Esophagus muscularis mucosa (tissue), 4 donors: ENCODE data around the gene AGPAT4. TPM values are rescaled to one million over a fixed set of nuclear protein-coding genes. Genes with fewer than 3 reads are reported as not detected.

ENCODE experiments used
- DNase-seq: peaks from one replicate; pipeline ENCODE4 v3.0.0-alpha.2; 2017; ENCODE audit errors: extremely low spot score
- H3K27ac ChIP-seq, 4 donors: fragments of 200-600 bp; sonication (generic); replicated peaks in 1 of 4; 1 replicate in 3 of 4; 2 replicates in 1 of 4; pipeline ENCODE4 v1.5.1; 2016 to 2019; ENCODE audit warnings: mild to moderate bottlenecking in 1 of 4
- H3K27me3 ChIP-seq, 4 donors: fragments of 200-600 bp; sonication (generic); one replicate each; pipeline versions ENCODE4 v1.5.1 to v1.6.0; 2016 to 2019
- H3K36me3 ChIP-seq, 4 donors: fragments of 200-600 bp; sonication (generic); one replicate each; pipeline ENCODE4 v1.5.1; 2016 to 2019
- H3K4me1 ChIP-seq, 4 donors: fragments of 200-600 bp; sonication (generic); one replicate each; pipeline ENCODE4 v1.5.1; 2016 to 2019
- H3K4me3 ChIP-seq, 4 donors: fragments of 200-600 bp; sonication (generic); 1 replicate in 2 of 4; 2 replicates in 2 of 4; pipeline ENCODE4 v1.5.1; 2016 to 2019; ENCODE audit warnings: mild to moderate bottlenecking in 4 of 4, moderate library complexity in 1 of 4
- H3K9me3 ChIP-seq, 4 donors: fragments of 200-600 bp; sonication (generic); 1 replicate in 3 of 4; 2 replicates in 1 of 4; pipeline ENCODE4 v1.5.1; 2016 to 2019
- EP300 ChIP-seq: sonication (generic); formaldehyde crosslinking; IDR thresholded peaks from one replicate; pipeline ENCODE4 v1.6.1; 2017; ENCODE audit warnings: antibody characterized with exemption
- POLR2A ChIP-seq: fragments of 450-650 bp; IDR thresholded peaks from one replicate; pipeline ENCODE4 v1.6.1; 2017; ENCODE audit warnings: antibody characterized with exemption, moderate library complexity, mild to moderate bottlenecking, low read depth
- POLR2AphosphoS5 ChIP-seq, 2 donors: sonication (generic); formaldehyde crosslinking; IDR thresholded peaks; one replicate each; pipeline ENCODE4 v1.6.1; 2017; ENCODE audit warnings: antibody characterized with exemption in 2 of 2
- WGBS: methylation state at CpG from one replicate; pipeline ENCODE4 v1.1.5; 2018; 5-methylcytosine and 5-hydroxymethylcytosine counted together
- intact Hi-C: fragments of 100-400 bp; cut with DNase I; formaldehyde crosslinking; loops from one replicate; pipeline ENCODE4 v1.15.1; 2023
- total RNA-seq, 4 donors: library from RNA; depleted of rRNA; stranded (reverse); fragments of >200 nt; gene quantifications; one replicate each; pipeline versions ENCODE4 v1.1.0 to v1.2.1, GENCODE V29; 2016
- TF ChIP-seq, protein P1 (sequence below), 3 experiments: fragments of 200-600 bp in 2 of 3; fragments of 450-650 bp in 1 of 3; sonication (generic) in 2 of 3; IDR thresholded peaks; one replicate each; pipeline ENCODE4 v1.5.1; 2017 to 2019; ENCODE audit warnings: antibody characterized with exemption in 3 of 3, mild to moderate bottlenecking in 2 of 3, moderate library complexity in 1 of 3

Gene AGPAT4
- total RNA-seq, 4 donors from 2014 or later = 7.9 to 12.6 (median 10.0) TPM

DNA sequence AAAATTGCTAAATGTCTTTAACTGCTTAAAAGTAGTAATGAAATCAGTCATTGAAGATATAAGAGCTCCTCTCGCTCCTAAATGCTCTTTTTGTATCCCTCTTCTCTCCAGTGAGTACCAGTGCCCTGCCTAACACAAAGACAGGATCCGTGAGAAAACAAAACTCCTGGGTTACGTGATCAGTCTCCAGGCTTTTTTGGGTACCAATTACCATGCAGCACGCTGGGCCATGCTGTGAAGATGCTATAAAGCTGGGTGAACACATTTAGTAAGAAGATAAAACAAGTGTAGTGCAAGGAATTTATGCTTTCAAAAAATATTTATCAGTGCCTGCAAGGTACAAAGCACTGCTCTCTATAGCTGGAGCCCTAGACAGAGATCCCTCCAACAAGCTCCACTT lies 66.7 kb downstream of the AGPAT4 start:
- H3K36me3 ChIP-seq = no peaks in the 10 kb centered on the region

DNA sequence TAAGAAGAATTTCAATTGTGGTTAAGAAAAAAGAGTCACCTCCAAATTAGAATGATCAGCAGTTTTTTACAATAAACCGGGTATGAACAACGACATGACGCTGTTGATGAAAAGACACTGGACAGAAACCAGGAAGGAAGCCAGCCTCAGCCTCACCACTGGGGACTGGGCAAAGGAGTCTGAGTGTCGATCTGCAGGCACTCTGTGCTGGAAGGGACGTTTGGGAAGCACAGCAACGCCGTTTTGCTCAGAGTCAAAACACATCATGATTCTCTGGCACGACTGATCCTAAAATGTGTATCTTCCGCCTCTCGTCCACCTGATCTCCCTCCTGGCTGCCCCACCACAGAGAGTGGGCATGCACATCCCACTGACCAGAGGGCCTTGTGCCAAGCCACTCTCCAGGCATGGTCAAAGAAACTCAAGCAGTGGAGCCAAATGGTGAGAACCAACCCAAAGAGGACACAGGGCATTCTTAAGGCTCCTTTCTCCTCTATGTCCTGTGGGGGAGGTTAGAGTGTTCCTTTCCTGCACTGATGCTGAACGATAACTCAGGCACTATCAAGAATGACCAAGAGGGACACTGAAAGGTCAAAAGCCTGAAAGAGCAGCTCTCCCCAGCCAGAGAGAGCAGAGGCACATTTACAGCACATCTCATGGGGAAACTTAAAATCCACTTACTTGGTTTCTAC lies 68.8 kb downstream of the AGPAT4 start:
- 59% methylated on average over 11 of the region's 11 CpGs for WGBS
- H3K4me3 ChIP-seq = no peak overlapping the region
- intact Hi-C loops = no loop called here
- H3K9me3 ChIP-seq = no peaks in the 10 kb centered on the region
- no peak overlapping the region for H3K27ac ChIP-seq
- H3K4me1 ChIP-seq = peaks cover 0 to 11% (median 9%) of the 10 kb centered on the region in 4 donors
- peak; percentile 64 for DNase-seq
- no peaks in the 10 kb centered on the region for H3K36me3 ChIP-seq
- no peak for TF ChIP-seq EP300
- TF ChIP-seq POLR2AphosphoS5 (IDR thresholded peaks at IDR 0.05) = no peak
- TF ChIP-seq, protein P1, sequence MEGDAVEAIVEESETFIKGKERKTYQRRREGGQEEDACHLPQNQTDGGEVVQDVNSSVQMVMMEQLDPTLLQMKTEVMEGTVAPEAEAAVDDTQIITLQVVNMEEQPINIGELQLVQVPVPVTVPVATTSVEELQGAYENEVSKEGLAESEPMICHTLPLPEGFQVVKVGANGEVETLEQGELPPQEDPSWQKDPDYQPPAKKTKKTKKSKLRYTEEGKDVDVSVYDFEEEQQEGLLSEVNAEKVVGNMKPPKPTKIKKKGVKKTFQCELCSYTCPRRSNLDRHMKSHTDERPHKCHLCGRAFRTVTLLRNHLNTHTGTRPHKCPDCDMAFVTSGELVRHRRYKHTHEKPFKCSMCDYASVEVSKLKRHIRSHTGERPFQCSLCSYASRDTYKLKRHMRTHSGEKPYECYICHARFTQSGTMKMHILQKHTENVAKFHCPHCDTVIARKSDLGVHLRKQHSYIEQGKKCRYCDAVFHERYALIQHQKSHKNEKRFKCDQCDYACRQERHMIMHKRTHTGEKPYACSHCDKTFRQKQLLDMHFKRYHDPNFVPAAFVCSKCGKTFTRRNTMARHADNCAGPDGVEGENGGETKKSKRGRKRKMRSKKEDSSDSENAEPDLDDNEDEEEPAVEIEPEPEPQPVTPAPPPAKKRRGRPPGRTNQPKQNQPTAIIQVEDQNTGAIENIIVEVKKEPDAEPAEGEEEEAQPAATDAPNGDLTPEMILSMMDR (IDR thresholded peaks at IDR 0.05) = no peak
- TF ChIP-seq POLR2A = no peak
- H3K27me3 ChIP-seq = no peaks in the 10 kb centered on the region

More for the DNA sequence above, 66.7 kb downstream of the AGPAT4 start:
- DNase-seq = no peak
- H3K4me3 ChIP-seq = no peak overlapping the region
- TF ChIP-seq POLR2AphosphoS5 (IDR thresholded peaks at IDR 0.05) (no peak), EP300 (no peak), POLR2A (no peak)
- TF ChIP-seq, protein P1 (IDR thresholded peaks at IDR 0.05) = no peak
- H3K9me3 ChIP-seq = no peaks in the 10 kb centered on the region
- H3K27me3 ChIP-seq = no peaks in the 10 kb centered on the region
- WGBS = 92% methylated on average over 4 of the region's 4 CpGs
- intact Hi-C loops = no loop called here
- H3K27ac ChIP-seq = no peak overlapping the region
- H3K4me1 ChIP-seq = peaks cover 0 to 11% (median 8%) of the 10 kb centered on the region in 4 donors

DNA sequence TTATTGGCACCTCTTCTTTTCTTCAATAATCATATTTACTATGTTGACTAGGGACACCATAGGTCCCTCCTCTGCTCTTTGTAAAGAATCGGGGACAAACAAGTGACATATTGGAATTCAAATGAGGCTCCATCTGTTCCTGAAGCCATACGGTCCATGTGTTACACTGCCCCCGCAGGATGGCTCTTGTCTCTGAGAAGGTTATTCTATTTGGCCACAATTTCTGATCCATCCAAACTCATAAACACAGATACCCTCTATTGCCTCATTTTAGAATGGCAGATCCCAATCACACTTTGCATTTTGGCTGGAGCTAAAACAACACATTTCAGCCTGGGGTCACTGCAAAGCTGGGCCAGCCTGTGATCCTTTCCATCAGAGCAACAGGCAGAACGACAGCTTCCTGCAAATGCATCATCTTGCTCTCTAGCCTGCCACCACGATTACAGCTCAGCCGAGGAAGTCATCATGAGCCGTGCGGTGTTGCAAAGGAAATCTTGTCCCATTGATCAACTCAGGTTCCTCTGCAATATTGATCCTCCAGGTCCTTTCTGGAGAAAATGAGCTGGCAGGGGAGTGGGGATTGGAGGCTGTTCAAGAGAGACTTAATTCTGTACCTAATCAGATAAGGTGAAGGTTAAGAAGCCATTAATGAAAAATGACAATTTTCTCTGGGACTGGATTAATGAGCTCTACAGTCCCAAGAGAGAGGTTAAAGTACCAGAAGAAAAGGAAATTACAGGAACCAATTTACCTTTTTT lies 73.1 kb downstream of the AGPAT4 start:
- H3K4me1 ChIP-seq = peaks cover 0 to 27% (median 17%) of the 10 kb centered on the region in 4 donors
- TF ChIP-seq POLR2AphosphoS5 (IDR thresholded peaks at IDR 0.05) (no peak), EP300 (no peak), POLR2A (no peak)
- TF ChIP-seq, protein P1 (IDR thresholded peaks at IDR 0.05) = no peak
- no peaks in the 10 kb centered on the region for H3K27me3 ChIP-seq
- no peak overlapping the region for H3K4me3 ChIP-seq
- DNase-seq = no peak
- H3K36me3 ChIP-seq = no peaks in the 10 kb centered on the region
- H3K9me3 ChIP-seq = no peaks in the 10 kb centered on the region
- H3K27ac ChIP-seq = no peak overlapping the region
- intact Hi-C loops = no loop called here
- 81% methylated on average over 8 of the region's 8 CpGs for whole genome bisulfite sequencing

DNA sequence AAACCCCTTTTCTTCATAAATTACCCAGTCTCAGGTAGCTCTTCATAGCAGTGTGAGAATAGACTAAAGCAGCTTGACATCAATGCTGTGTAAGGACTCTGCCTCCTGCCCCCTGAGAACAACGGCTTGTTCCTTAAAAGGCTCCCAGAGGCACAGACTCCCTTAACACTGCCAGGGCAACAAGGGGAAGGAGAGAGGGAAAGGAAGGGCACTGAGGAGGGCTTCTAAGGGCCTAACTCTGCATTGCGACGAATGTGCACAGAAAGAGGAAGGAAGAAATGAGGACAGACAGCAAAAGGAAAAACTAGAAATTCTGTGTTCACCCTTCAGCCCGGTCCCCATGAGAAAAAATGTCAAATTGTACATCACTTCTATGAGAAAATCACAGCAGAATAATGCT lies 74.0 kb downstream of the AGPAT4 start:
- DNase-seq = no peak
- H3K27ac ChIP-seq = no peak overlapping the region
- no peak for TF ChIP-seq EP300
- TF ChIP-seq, protein P1 (IDR thresholded peaks at IDR 0.05) = no peak
- no peak for TF ChIP-seq POLR2A
- TF ChIP-seq POLR2AphosphoS5 (IDR thresholded peaks at IDR 0.05) = no peak
- no peaks in the 10 kb centered on the region for H3K9me3 ChIP-seq
- H3K36me3 ChIP-seq = no peaks in the 10 kb centered on the region
- peaks cover 0 to 32% (median 21%) of the 10 kb centered on the region in 4 donors for H3K4me1 ChIP-seq
- 75% methylated on average over 4 of the region's 4 CpGs for WGBS
- intact Hi-C loops = no loop called here
- no peak overlapping the region for H3K4me3 ChIP-seq
- no peaks in the 10 kb centered on the region for H3K27me3 ChIP-seq
